ENCODE data around the gene FBXL14. TPM values are rescaled to one million over a fixed set of nuclear protein-coding genes. Genes with fewer than 3 reads are reported as not detected.

Gene FBXL14
- total RNA-seq, 1 donor from 2014 or later, result 33.7 TPM

- peaks cover 4% of the 10 kb centered on the region for H3K36me3 Mint-ChIP-seq (ENCODE audit: low read depth)
- no peak for DNase-seq (ENCODE audit: low read depth, low spot score)
- peaks cover 67% of the 10 kb centered on the region for H3K4me1 Mint-ChIP-seq
- H3K9me3 Mint-ChIP-seq, result no peaks in the 10 kb centered on the region
- H3K27me3 Mint-ChIP-seq (ENCODE audit: low read depth), result peaks cover 2% of the 10 kb centered on the region
- no peak overlapping the region for H3K4me3 Mint-ChIP-seq
- TF ChIP-seq, protein P1, sequence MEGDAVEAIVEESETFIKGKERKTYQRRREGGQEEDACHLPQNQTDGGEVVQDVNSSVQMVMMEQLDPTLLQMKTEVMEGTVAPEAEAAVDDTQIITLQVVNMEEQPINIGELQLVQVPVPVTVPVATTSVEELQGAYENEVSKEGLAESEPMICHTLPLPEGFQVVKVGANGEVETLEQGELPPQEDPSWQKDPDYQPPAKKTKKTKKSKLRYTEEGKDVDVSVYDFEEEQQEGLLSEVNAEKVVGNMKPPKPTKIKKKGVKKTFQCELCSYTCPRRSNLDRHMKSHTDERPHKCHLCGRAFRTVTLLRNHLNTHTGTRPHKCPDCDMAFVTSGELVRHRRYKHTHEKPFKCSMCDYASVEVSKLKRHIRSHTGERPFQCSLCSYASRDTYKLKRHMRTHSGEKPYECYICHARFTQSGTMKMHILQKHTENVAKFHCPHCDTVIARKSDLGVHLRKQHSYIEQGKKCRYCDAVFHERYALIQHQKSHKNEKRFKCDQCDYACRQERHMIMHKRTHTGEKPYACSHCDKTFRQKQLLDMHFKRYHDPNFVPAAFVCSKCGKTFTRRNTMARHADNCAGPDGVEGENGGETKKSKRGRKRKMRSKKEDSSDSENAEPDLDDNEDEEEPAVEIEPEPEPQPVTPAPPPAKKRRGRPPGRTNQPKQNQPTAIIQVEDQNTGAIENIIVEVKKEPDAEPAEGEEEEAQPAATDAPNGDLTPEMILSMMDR (conservative IDR thresholded peaks at IDR 0.05), result no peak
- no peak overlapping the region for H3K27ac Mint-ChIP-seq (ENCODE audit: unreplicated experiment)
Observed at GRCh38 chr12:1573960-1574864, 20.2 kb downstream of the FBXL14 start.

- Mint-ChIP-seq H3K36me3 (ENCODE audit: low read depth) (peaks cover 4% of the 10 kb centered on the region), H3K27me3 (ENCODE audit: low read depth) (peaks cover 2% of the 10 kb centered on the region)
- DNase-seq (ENCODE audit: low read depth, low spot score), result no peak
Observed at GRCh38 chr12:1572731-1573130, 21.6 kb downstream of the FBXL14 start.

GRCh38 chr12:1567852-1568251, 26.5 kb downstream of the FBXL14 start:
- TF ChIP-seq, protein P1 (conservative IDR thresholded peaks at IDR 0.05), result no peak
- no peaks in the 10 kb centered on the region for H3K27me3 Mint-ChIP-seq (ENCODE audit: low read depth)
- no peak overlapping the region for H3K27ac Mint-ChIP-seq (ENCODE audit: unreplicated experiment)
- H3K4me1 Mint-ChIP-seq, result peaks cover 33% of the 10 kb centered on the region
- H3K4me3 Mint-ChIP-seq, result no peak overlapping the region
- H3K36me3 Mint-ChIP-seq (ENCODE audit: low read depth), result no peaks in the 10 kb centered on the region
- no peaks in the 10 kb centered on the region for H3K9me3 Mint-ChIP-seq
- DNase-seq (ENCODE audit: low read depth, low spot score), result no peak

More at GRCh38 chr12:1572731-1573130, 21.6 kb downstream of the FBXL14 start:
- no peak overlapping the region for H3K27ac Mint-ChIP-seq (ENCODE audit: unreplicated experiment)
- TF ChIP-seq, protein P1 (conservative IDR thresholded peaks at IDR 0.05), result no peak
- H3K4me3 Mint-ChIP-seq, result no peak overlapping the region
- H3K4me1 Mint-ChIP-seq, result peaks cover 58% of the 10 kb centered on the region
- no peaks in the 10 kb centered on the region for H3K9me3 Mint-ChIP-seq

- no peaks in the 10 kb centered on the region for H3K27me3 Mint-ChIP-seq (ENCODE audit: low read depth)
- no peaks in the 10 kb centered on the region for H3K9me3 Mint-ChIP-seq
- H3K27ac Mint-ChIP-seq (ENCODE audit: unreplicated experiment), result no peak overlapping the region
- peaks cover 26% of the 10 kb centered on the region for H3K4me1 Mint-ChIP-seq
- no peak overlapping the region for H3K4me3 Mint-ChIP-seq
- TF ChIP-seq, protein P1 (conservative IDR thresholded peaks at IDR 0.05), result no peak
- H3K36me3 Mint-ChIP-seq (ENCODE audit: low read depth), result no peaks in the 10 kb centered on the region
- no peak for DNase-seq (ENCODE audit: low read depth, low spot score)
Observed at GRCh38 chr12:1566449-1567135, 27.8 kb downstream of the FBXL14 start.

GRCh38 chr12:1565172-1565571, 29.2 kb downstream of the FBXL14 start:
- H3K9me3 Mint-ChIP-seq, result no peaks in the 10 kb centered on the region

More at GRCh38 chr12:1565172-1565571, 29.2 kb downstream of the FBXL14 start:
- TF ChIP-seq, protein P1 (conservative IDR thresholded peaks at IDR 0.05), result no peak
- H3K27me3 Mint-ChIP-seq (ENCODE audit: low read depth), result no peaks in the 10 kb centered on the region
- peaks cover 29% of the 10 kb centered on the region for H3K4me1 Mint-ChIP-seq
- no peak overlapping the region for H3K27ac Mint-ChIP-seq (ENCODE audit: unreplicated experiment)
- no peak for DNase-seq (ENCODE audit: low read depth, low spot score)
- no peaks in the 10 kb centered on the region for H3K36me3 Mint-ChIP-seq (ENCODE audit: low read depth)
- H3K4me3 Mint-ChIP-seq, result no peak overlapping the region
